Measurements from ENCODE around the gene RAB6A. TPM values are rescaled to one million over a fixed set of nuclear protein-coding genes. Genes with fewer than 3 reads are reported as not detected.
"Not testable (repeated sequence)": the region's sequence is repeated elsewhere in the genome, so short reads cannot be mapped to it uniquely, and the experiment has no call there.

The RAB6A gene
- total RNA-seq, 5 donors from 2014 or later (not counting 1 experiment from before 2014, with no cell fraction given): 58.1 to 118 (median 102) TPM

GRCh38 chr11:73750862-73751261, 10.0 kb downstream of the RAB6A start:
- DNase-seq; H3K27ac ChIP-seq (ENCODE audit: low read length); ATAC-seq (replicated peaks in 1 of 4); H3K9me3 ChIP-seq; H3K36me3 ChIP-seq (ENCODE audit: control insufficient read depth in 2 of 2, extremely low read depth in 1 of 2, insufficient read depth in 1 of 2, low read length in 1 of 2); H3K36me3 Mint-ChIP-seq; H3K4me3 ChIP-seq (ENCODE audit: control insufficient read depth in 1 of 2, extremely low read depth in 1 of 2, low read length in 1 of 2); CTCF ChIA-PET; H3K9me3 Mint-ChIP-seq; H3K27me3 ChIP-seq (replicated peaks in 1 of 2; ENCODE audit: control insufficient read depth in 2 of 2, extremely low read depth in 1 of 2, insufficient read depth in 2 of 2, low read length in 1 of 2); H3K27me3 Mint-ChIP-seq; H3K4me3 Mint-ChIP-seq; POLR2A ChIA-PET: not testable (repeated sequence)
- Mint-ChIP-seq H3K4me1 (peaks cover 53 to 59% (median 57%) of the 10 kb centered on the region in 3 donors), H3K27ac (peak overlapping the region in 1 of 2 donors; percentile 44)
- peaks cover 3 to 17% of the 10 kb centered on the region in 2 experiments for H3K4me1 ChIP-seq (ENCODE audit: control insufficient read depth in 1 of 2, extremely low read depth in 1 of 2, insufficient read depth in 2 of 2, low read length in 2 of 2)
- 100% methylated on average over 2 of the region's 4 CpGs for WGBS (ENCODE audit: insufficient coverage)

DNA sequence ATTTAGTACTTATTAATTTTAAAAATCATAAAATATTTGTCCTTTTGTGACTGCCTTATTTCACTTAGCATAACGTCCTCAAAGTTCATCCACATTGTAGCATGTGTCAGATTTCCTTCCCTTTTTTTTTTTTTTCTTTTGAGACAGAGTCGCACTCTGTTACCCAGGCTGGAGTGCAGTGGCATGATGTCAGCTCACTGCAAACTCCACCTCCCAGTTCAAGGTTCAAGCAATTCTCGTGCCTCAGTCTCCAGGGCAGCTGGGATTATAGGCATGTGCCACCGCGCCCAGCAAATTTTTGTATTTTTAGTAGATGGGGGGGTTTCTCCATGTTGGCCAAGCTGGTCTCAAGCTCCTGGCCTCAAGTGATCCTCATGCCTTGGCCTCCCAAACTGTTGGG, 10.6 kb downstream of the RAB6A start:
- no peak for ATAC-seq (replicated peaks in 1 of 4)
- no peak overlapping the region for H3K27ac Mint-ChIP-seq
- H3K4me3 Mint-ChIP-seq: no peak overlapping the region
- Histone ChIP-seq H3K4me1 (ENCODE audit: control insufficient read depth in 1 of 2, extremely low read depth in 1 of 2, insufficient read depth in 2 of 2, low read length in 2 of 2) (peaks cover 3 to 17% of the 10 kb centered on the region in 2 experiments), H3K27ac (ENCODE audit: low read length) (no peak overlapping the region), H3K9me3 (no peaks in the 10 kb centered on the region), H3K36me3 (ENCODE audit: control insufficient read depth in 2 of 2, extremely low read depth in 1 of 2, insufficient read depth in 1 of 2, low read length in 1 of 2) (peaks cover 0 to 3% of the 10 kb centered on the region in 2 donors), H3K27me3 (replicated peaks in 1 of 2; ENCODE audit: control insufficient read depth in 2 of 2, extremely low read depth in 1 of 2, insufficient read depth in 2 of 2, low read length in 1 of 2) (no peaks in the 10 kb centered on the region), H3K4me3 (ENCODE audit: control insufficient read depth in 1 of 2, extremely low read depth in 1 of 2, low read length in 1 of 2) (no peak overlapping the region)
- POLR2A ChIA-PET: no interaction called here
- peaks cover 9% of the 10 kb centered on the region for H3K36me3 Mint-ChIP-seq
- H3K4me1 Mint-ChIP-seq: peaks cover 50 to 61% (median 60%) of the 10 kb centered on the region in 3 donors
- no peaks in the 10 kb centered on the region for H3K9me3 Mint-ChIP-seq
- no peaks in the 10 kb centered on the region for H3K27me3 Mint-ChIP-seq
- CTCF ChIA-PET: no interaction called here
- 57% methylated on average over 1 of the region's 5 CpGs for WGBS (ENCODE audit: insufficient coverage)
- DNase-seq: no peak

DNA sequence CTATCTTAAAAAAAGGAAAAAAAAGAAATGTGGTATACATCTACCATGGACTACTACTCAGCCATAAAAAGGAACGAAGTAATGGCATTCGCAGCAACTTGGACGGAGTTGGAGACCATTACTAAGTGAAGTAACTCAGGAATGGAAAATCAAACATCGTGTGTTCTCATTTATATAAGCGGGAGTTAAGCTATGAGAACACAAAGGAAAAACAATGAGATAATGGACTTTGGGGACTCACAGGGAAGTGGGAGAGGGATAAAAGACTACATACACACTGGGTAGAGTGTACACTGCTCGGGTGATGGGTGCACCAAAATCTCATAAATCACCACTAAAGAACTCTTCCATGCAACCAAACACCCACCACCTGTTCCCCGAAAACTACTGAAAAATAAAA, 11.8 kb downstream of the RAB6A start:
- CTCF ChIA-PET: no interaction called here
- POLR2A ChIA-PET: no interaction called here
- Mint-ChIP-seq H3K4me1 (peaks cover 50 to 59% (median 58%) of the 10 kb centered on the region in 3 donors), H3K9me3 (no peaks in the 10 kb centered on the region), H3K27me3 (no peaks in the 10 kb centered on the region), H3K36me3 (peaks cover 9% of the 10 kb centered on the region), H3K4me3 (no peak overlapping the region), H3K27ac (no peak overlapping the region)
- no peak overlapping the region for H3K4me3 ChIP-seq (ENCODE audit: control insufficient read depth in 1 of 2, extremely low read depth in 1 of 2, low read length in 1 of 2)
- no peaks in the 10 kb centered on the region for H3K36me3 ChIP-seq (ENCODE audit: control insufficient read depth in 2 of 2, extremely low read depth in 1 of 2, insufficient read depth in 1 of 2, low read length in 1 of 2)
- H3K27me3 ChIP-seq (replicated peaks in 1 of 2; ENCODE audit: control insufficient read depth in 2 of 2, extremely low read depth in 1 of 2, insufficient read depth in 2 of 2, low read length in 1 of 2): no peaks in the 10 kb centered on the region
- DNase-seq (no peak), ATAC-seq (replicated peaks in 1 of 4) (no peak)
- no CpG with 5 or more reads among the region's 7 CpGs for WGBS (ENCODE audit: insufficient coverage)
- H3K9me3 ChIP-seq: no peaks in the 10 kb centered on the region
- H3K27ac ChIP-seq (ENCODE audit: low read length): no peak overlapping the region
- peaks cover 3 to 17% of the 10 kb centered on the region in 2 experiments for H3K4me1 ChIP-seq (ENCODE audit: control insufficient read depth in 1 of 2, extremely low read depth in 1 of 2, insufficient read depth in 2 of 2, low read length in 2 of 2)

- peaks cover 3 to 19% of the 10 kb centered on the region in 2 experiments for H3K4me1 ChIP-seq (ENCODE audit: control insufficient read depth in 1 of 2, extremely low read depth in 1 of 2, insufficient read depth in 2 of 2, low read length in 2 of 2)
- H3K27me3 ChIP-seq (replicated peaks in 1 of 2; ENCODE audit: control insufficient read depth in 2 of 2, extremely low read depth in 1 of 2, insufficient read depth in 2 of 2, low read length in 1 of 2): no peaks in the 10 kb centered on the region
- Mint-ChIP-seq H3K9me3 (no peaks in the 10 kb centered on the region), H3K4me1 (peaks cover 53 to 59% (median 59%) of the 10 kb centered on the region in 3 donors), H3K27me3 (no peaks in the 10 kb centered on the region), H3K4me3 (no peak overlapping the region), H3K27ac (no peak overlapping the region), H3K36me3 (peaks cover 8% of the 10 kb centered on the region)
- ATAC-seq (replicated peaks in 1 of 4): no peak
- no peaks in the 10 kb centered on the region for H3K9me3 ChIP-seq
- no peak for DNase-seq
- H3K27ac ChIP-seq (ENCODE audit: low read length): no peak overlapping the region
- ChIA-PET POLR2A (no interaction called here), CTCF (no interaction called here)
- no CpG with 5 or more reads among the region's 5 CpGs for WGBS (ENCODE audit: insufficient coverage)
- no peak overlapping the region for H3K4me3 ChIP-seq (ENCODE audit: control insufficient read depth in 1 of 2, extremely low read depth in 1 of 2, low read length in 1 of 2)
- H3K36me3 ChIP-seq (ENCODE audit: control insufficient read depth in 2 of 2, extremely low read depth in 1 of 2, insufficient read depth in 1 of 2, low read length in 1 of 2): no peaks in the 10 kb centered on the region
These were observed 12.6 kb downstream of the RAB6A start for GRCh38 chr11:73748300-73748699.

GRCh38 chr11:73747762-73748161, 13.1 kb downstream of the RAB6A start:
- no peaks in the 10 kb centered on the region for H3K27me3 ChIP-seq (replicated peaks in 1 of 2; ENCODE audit: control insufficient read depth in 2 of 2, extremely low read depth in 1 of 2, insufficient read depth in 2 of 2, low read length in 1 of 2)
- no peaks in the 10 kb centered on the region for H3K27me3 Mint-ChIP-seq
- H3K4me1 ChIP-seq (ENCODE audit: control insufficient read depth in 1 of 2, extremely low read depth in 1 of 2, insufficient read depth in 2 of 2, low read length in 2 of 2): peaks cover 3 to 18% of the 10 kb centered on the region in 2 experiments
- DNase-seq (no peak), ATAC-seq (replicated peaks in 1 of 4) (no peak)
- no peaks in the 10 kb centered on the region for H3K9me3 Mint-ChIP-seq
- H3K36me3 Mint-ChIP-seq: peaks cover 8% of the 10 kb centered on the region
- CTCF ChIA-PET: no interaction called here
- H3K27ac ChIP-seq (ENCODE audit: low read length): no peak overlapping the region
- POLR2A ChIA-PET: no interaction called here
- no peaks in the 10 kb centered on the region for H3K9me3 ChIP-seq
- no CpG with 5 or more reads among the region's 3 CpGs for WGBS (ENCODE audit: insufficient coverage)
- peaks cover 57 to 63% (median 59%) of the 10 kb centered on the region in 3 donors for H3K4me1 Mint-ChIP-seq
- no peak overlapping the region for H3K4me3 Mint-ChIP-seq
- no peaks in the 10 kb centered on the region for H3K36me3 ChIP-seq (ENCODE audit: control insufficient read depth in 2 of 2, extremely low read depth in 1 of 2, insufficient read depth in 1 of 2, low read length in 1 of 2)
- no peak overlapping the region for H3K4me3 ChIP-seq (ENCODE audit: control insufficient read depth in 1 of 2, extremely low read depth in 1 of 2, low read length in 1 of 2)
- no peak overlapping the region for H3K27ac Mint-ChIP-seq

DNA sequence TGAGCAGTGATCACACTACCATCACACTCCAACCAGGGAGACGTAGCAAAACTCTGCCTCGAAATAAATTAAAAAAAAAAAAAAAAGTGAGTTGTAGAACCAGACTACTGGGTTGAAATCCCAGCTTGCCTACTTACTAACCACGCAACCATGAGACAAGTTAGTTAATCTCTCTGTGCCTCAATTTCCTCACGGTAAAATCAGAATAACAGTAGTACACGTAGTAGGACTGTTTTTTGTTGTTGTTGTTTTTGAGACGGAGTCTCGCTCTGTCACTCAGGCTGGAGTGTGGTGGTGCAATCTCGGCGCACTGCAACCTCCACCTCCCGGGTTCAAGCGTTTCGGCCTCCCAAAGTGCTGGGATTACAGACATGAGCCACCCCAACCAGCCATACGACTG, 14.2 kb downstream of the RAB6A start:
- Mint-ChIP-seq H3K9me3 (no peaks in the 10 kb centered on the region), H3K4me1 (peaks cover 50 to 54% (median 50%) of the 10 kb centered on the region in 3 donors), H3K4me3 (no peak overlapping the region), H3K27me3 (no peaks in the 10 kb centered on the region), H3K27ac (no peak overlapping the region), H3K36me3 (peaks cover 6% of the 10 kb centered on the region)
- H3K9me3 ChIP-seq: no peaks in the 10 kb centered on the region
- ChIA-PET CTCF (no interaction called here), POLR2A (interaction anchor here in 1 of 2 donors (0.6 kb wide), 1 partner anchor 14 kb away, joined by 6 read pairs; the partner anchor contains the start of gene RAB6A)
- DNase-seq: no peak
- no peak overlapping the region for H3K4me3 ChIP-seq (ENCODE audit: control insufficient read depth in 1 of 2, extremely low read depth in 1 of 2, low read length in 1 of 2)
- H3K27ac ChIP-seq (ENCODE audit: low read length): no peak overlapping the region
- H3K27me3 ChIP-seq (replicated peaks in 1 of 2; ENCODE audit: control insufficient read depth in 2 of 2, extremely low read depth in 1 of 2, insufficient read depth in 2 of 2, low read length in 1 of 2): no peaks in the 10 kb centered on the region
- no peaks in the 10 kb centered on the region for H3K36me3 ChIP-seq (ENCODE audit: control insufficient read depth in 2 of 2, extremely low read depth in 1 of 2, insufficient read depth in 1 of 2, low read length in 1 of 2)
- peaks cover 3 to 11% of the 10 kb centered on the region in 2 experiments for H3K4me1 ChIP-seq (ENCODE audit: control insufficient read depth in 1 of 2, extremely low read depth in 1 of 2, insufficient read depth in 2 of 2, low read length in 2 of 2)
- WGBS (ENCODE audit: insufficient coverage): 97% methylated on average over 6 of the region's 13 CpGs
- no peak for ATAC-seq (replicated peaks in 1 of 4)

GRCh38 chr11:73743045-73743444, 17.8 kb downstream of the RAB6A start:
- no peak overlapping the region for H3K27ac Mint-ChIP-seq
- no peak overlapping the region for H3K4me3 Mint-ChIP-seq
- WGBS (ENCODE audit: insufficient coverage): 100% methylated on average over 2 of the region's 7 CpGs
- peaks cover 0 to 9% of the 10 kb centered on the region in 2 experiments for H3K4me1 ChIP-seq (ENCODE audit: control insufficient read depth in 1 of 2, extremely low read depth in 1 of 2, insufficient read depth in 2 of 2, low read length in 2 of 2)
- H3K4me3 ChIP-seq (ENCODE audit: control insufficient read depth in 1 of 2, extremely low read depth in 1 of 2, low read length in 1 of 2): no peak overlapping the region
- ChIA-PET CTCF (no interaction called here), POLR2A (no interaction called here)
- ATAC-seq (replicated peaks in 1 of 4): no peak
- no peaks in the 10 kb centered on the region for H3K27me3 Mint-ChIP-seq
- no peaks in the 10 kb centered on the region for H3K9me3 ChIP-seq
- H3K9me3 Mint-ChIP-seq: no peaks in the 10 kb centered on the region
- H3K27ac ChIP-seq (ENCODE audit: low read length): no peak overlapping the region
- DNase-seq: no peak
- no peaks in the 10 kb centered on the region for H3K27me3 ChIP-seq (replicated peaks in 1 of 2; ENCODE audit: control insufficient read depth in 2 of 2, extremely low read depth in 1 of 2, insufficient read depth in 2 of 2, low read length in 1 of 2)
- no peaks in the 10 kb centered on the region for H3K36me3 ChIP-seq (ENCODE audit: control insufficient read depth in 2 of 2, extremely low read depth in 1 of 2, insufficient read depth in 1 of 2, low read length in 1 of 2)
- peaks cover 6% of the 10 kb centered on the region for H3K36me3 Mint-ChIP-seq
- peaks cover 27 to 38% (median 28%) of the 10 kb centered on the region in 3 donors for H3K4me1 Mint-ChIP-seq

Measured in T-cell (primary cell).